Stimulated activated CD4-positive, alpha-beta T cell treated with anti-CD3 and anti-CD28 coated beads, Interleukin-12 subunit alpha, Interleukin-12 subunit beta, amount 100 ng/mL, for 24 hours (primary cell): ENCODE data around the gene TAF9B.
A peak's percentile ranks its signal among the peaks of the same experiment; 100 is the strongest.
"Not testable (repeated sequence)": the region's sequence is repeated elsewhere in the genome, so short reads cannot be mapped to it uniquely, and the experiment has no call there.

ENCODE experiments used
- DNase-seq, 2 experiments: peaks; one replicate each; pipeline ENCODE4 v3.0.0-alpha.2; 2020; ENCODE audit warnings: low read depth in 2 of 2

TAF9B gene

GRCh38 chrX:78116365-78116764, 23.1 kb downstream of the TAF9B start:
- no peak for DNase-seq

DNA sequence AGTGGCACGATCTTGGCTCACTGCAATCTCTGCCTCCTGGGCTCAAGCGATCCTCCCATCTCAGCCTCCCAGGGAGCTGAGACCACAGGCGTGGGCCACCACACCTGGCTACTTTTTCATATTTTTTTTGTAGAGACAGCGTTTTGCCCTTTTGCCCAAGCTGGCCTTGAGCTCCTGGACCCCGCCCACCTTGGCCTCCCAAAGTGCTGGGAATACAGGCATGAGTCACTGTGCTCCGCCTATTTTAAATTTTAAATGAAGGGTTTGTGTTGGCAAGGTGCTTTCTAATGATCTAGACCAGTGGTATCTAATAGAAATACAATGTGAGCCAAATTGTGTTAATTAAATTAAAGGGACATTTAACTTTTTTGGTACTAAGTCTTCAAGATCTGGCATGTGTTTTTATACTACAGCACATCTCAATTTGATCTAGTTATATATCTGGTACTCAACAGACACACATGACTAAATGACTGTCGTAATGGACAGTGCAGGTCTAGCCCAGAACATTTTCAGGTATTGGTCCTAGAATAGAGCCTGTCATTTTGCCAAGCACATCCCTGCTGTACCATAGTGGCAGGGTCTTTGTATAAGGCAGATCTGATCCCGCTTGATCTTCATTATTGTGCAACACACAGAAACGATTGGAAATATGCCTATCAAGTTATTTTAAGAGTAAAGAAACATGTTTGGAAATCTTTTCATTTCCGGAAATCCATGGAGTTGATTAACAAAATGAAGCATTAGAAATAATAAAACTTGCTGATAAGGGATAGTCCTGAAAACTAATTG, 28.1 kb downstream of the TAF9B start:
- no peak for DNase-seq

DNA sequence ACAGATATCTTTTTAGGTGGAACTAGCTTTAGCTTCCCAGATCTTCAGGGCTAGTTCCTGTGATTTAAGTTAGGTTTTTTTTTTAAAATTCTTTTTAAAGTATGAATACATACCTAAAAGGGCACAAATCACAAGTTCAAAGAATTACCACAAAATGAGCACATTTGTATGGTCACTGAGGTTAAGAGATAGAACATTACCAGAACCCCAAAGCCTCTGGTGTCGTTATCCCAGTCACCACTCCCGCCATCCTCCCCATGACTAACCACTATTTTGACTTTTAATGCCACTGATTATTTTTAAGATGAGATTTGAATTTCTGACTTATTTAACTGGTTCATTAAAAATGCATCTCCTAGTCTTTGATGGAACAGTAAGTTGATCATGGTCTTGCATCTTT, 30.0 kb downstream of the TAF9B start:
- DNase-seq, result no peak

DNA sequence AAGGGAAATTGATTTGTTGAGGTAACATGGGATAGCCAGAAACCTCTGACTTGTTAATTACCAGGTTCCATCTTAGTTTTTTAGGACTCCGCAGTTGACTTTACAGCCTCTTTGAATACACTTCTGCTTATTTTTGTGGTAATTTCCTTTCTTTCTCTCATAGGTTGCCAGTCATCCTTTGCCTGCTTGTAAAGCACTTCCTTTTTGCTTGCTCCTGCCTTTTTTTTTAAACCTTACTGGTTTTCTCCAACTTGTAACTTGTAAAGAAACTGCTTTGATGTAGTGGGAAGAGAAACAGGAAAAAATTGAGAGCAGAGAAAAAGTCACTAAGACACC, 32.8 kb downstream of the TAF9B start:
- DNase-seq, result no peak

DNA sequence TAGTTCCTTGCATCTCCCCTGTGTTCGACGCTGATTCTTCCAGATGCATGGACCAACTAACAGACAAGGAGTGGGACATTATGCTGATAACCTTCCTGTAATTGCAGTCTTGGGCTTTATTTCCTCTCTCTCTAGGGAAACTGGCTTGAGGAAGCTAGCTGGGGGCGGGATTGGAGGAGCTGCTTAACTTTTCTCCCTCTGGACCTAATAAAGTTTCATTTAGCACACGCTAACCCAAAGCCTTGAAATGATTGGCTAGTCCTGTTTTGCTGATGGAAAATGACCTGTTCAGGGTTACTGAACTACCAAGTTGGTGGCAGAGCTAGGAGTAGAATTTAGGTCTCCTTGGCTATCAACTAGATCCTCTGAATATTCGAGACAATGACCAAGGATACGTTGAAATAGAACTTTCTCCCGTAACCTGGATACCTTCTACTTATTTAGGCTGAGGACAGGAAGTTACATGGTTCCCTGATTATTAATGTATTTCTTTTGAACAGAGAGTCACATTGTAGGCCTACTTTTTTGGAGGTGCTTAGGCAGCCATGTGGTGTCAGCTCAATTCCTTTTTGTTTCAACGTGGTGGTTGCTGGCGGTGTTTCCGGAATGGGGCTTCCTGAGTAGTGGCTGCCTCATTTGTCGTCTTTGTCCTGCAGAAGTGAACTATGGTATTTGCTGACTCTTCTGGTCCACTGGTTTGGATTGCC, 33.4 kb downstream of the TAF9B start:
- no peak for DNase-seq

- no peak for DNase-seq
Observed at GRCh38 chrX:78104447-78105176, 34.8 kb downstream of the TAF9B start.

DNA sequence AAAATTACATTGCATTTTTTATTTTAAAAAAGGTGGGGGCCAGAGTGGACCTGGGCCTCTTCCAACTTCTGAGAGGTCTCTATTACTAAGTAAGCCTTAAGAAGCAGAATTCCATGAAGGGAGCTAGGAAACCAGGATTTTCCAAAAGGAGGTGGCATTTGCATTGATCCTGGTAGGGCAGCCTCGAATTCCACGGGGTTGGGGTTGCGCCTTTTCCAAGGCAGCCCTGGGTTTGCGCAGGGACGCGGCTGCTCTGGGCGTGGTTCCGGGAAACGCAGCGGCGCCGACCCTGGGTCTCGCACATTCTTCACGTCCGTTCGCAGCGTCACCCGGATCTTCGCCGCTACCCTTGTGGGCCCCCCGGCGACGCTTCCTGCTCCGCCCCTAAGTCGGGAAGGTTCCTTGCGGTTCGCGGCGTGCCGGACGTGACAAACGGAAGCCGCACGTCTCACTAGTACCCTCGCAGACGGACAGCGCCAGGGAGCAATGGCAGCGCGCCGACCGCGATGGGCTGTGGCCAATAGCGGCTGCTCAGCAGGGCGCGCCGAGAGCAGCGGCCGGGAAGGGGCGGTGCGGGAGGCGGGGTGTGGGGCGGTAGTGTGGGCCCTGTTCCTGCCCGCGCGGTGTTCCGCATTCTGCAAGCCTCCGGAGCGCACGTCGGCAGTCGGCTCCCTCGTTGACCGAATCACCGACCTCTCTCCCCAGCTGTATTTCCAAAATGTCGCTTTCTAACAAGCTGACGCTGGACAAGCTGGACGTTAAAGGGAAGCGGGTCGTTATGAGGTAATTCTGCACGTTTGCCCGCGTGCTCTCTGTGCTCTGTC, 35.6 kb downstream of the TAF9B start, which contains the start of gene PGK1:
Gene PGK1, plus strand, starts transcription at position 626 of the 824 bp plus-strand sequence. Its CDS starts 93 bp downstream, at position 719.
- DNase-seq, result peak; percentile 80 to 86

GRCh38 chrX:78103001-78103622, 36.3 kb downstream of the TAF9B start:
- DNase-seq, result no peak

DNA sequence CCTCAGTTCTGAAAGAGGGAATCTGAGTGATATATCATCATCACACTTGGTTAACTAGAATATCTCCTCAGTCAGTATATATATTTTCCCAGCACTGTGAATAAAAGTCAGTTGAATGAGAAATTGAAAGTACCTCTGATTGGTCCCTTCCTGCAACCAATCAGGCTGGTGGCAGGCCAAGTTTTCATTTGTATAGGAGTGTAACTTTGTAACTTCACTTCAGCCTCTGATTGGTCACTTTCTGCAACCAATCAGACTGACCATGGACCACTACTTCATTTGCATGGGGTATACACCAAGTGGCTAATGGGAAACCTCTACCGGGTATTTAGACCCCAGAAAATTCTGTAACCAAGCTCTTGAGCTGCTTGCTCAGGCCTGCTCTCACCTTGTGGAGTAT, 37.4 kb downstream of the TAF9B start:
- no peak for DNase-seq

GRCh38 chrX:78098108-78098507, 41.3 kb downstream of the TAF9B start:
- DNase-seq, result no peak

DNA sequence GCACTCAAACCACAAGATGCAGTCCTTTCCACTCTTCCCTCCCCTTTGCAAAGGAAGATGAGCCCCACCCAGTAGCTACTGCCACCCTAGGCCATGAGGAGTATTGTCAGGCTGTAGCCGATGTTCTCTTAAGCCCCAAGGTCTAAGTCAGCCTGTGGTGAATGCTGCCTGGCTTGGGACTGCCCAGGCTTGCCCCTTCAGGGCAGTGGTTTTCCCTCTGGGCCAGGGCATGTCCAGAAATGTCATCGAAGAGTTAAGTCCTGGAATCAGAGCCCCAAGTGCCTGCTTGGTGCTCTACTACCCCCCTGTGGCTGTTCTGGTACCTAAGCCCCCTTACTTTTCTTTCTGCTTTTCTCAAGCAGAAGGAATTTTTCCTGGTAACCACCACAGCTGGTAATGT, 47.2 kb downstream of the TAF9B start:
- no peak for DNase-seq

DNA sequence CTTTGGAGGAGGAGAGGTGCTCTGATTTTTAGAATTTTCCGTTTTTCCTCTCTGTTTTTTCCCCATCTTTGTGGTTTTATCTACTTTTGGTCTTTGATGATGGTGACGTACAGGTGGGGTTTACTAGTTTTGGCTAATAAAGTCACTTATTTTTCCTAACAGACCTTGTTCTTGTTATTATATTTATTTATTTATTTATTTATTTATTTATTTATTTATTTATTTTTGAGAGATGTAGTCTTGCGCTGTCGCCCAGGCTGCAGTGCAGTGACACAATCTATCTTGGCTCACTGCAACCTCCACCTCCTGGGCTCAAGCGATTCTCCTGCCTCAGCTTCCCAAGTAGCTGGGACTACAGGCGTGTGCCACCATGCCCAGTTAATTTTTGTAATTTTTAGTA, 58.0 kb downstream of the TAF9B start:
- DNase-seq, result not testable (repeated sequence)
